DOHH2 (cell line): ENCODE results near the gene FIGNL2.

Experiments used
- H3F3A ChIP-seq: fragments of 200-600 bp; sonication (generic), shearing (Covaris generic); 2 replicates; pipeline ENCODE4 v1.6.0; 2016; ENCODE audit warnings: antibody characterized with exemption, mild to moderate bottlenecking; ENCODE audit not compliant: control insufficient read depth, insufficient read depth
- H3K27ac ChIP-seq: fragments of 200-600 bp; sonication (generic); 2 replicates; pipeline ENCODE4 v1.5.1; 2014; ENCODE audit warnings: low read depth, mild to moderate bottlenecking, low read length, moderate library complexity
- H3K27me3 ChIP-seq: fragments of 200-600 bp; sonication (generic); 2 replicates; pipeline ENCODE4 v1.6.1; 2014; ENCODE audit warnings: mild to moderate bottlenecking, low read length, mixed read lengths; ENCODE audit not compliant: control insufficient read depth
- H3K36me3 ChIP-seq: fragments of 200-600 bp; sonication (generic); 2 replicates; pipeline ENCODE4 v1.6.1; 2014; ENCODE audit warnings: mild to moderate bottlenecking, low read length, moderate library complexity, mixed read lengths; ENCODE audit not compliant: control insufficient read depth
- H3K4me1 ChIP-seq: fragments of 200-600 bp; sonication (generic); 2 replicates; pipeline ENCODE4 v1.6.1; 2014; ENCODE audit warnings: mild to moderate bottlenecking, low read length, mixed read lengths; ENCODE audit not compliant: control insufficient read depth
- H3K4me2 ChIP-seq: fragments of 200-600 bp; sonication (generic); 2 replicates; pipeline ENCODE4 v1.6.0; 2014; ENCODE audit warnings: mild to moderate bottlenecking, low read length, moderate library complexity
- H3K4me3 ChIP-seq: fragments of 200-600 bp; sonication (generic); 2 replicates; pipeline ENCODE4 v1.5.1; 2014; ENCODE audit warnings: mild to moderate bottlenecking, low read length, mixed read lengths
- H3K79me2 ChIP-seq: fragments of 200-600 bp; sonication (generic); 2 replicates; pipeline ENCODE4 v1.6.1; 2014; ENCODE audit warnings: mild to moderate bottlenecking, low read length, mixed read lengths; ENCODE audit not compliant: control insufficient read depth
- H3K9me2 ChIP-seq: fragments of 200-600 bp; sonication (generic); replicated peaks from 2 replicates; pipeline ENCODE4 v1.6.1; 2014; ENCODE audit warnings: mild to moderate bottlenecking, low read length, mixed read lengths; ENCODE audit not compliant: control insufficient read depth
- H3K9me3 ChIP-seq: fragments of 200-600 bp; sonication (generic); 2 replicates; pipeline ENCODE4 v1.6.1; 2014; ENCODE audit warnings: antibody characterized with exemption, low read length, mixed read lengths; ENCODE audit not compliant: control insufficient read depth, insufficient read depth
- H4K20me1 ChIP-seq: fragments of 200-600 bp; sonication (generic); 2 replicates; pipeline ENCODE4 v1.6.0; 2014; ENCODE audit warnings: low read depth, mild to moderate bottlenecking, antibody characterized with exemption, low read length, moderate library complexity; ENCODE audit not compliant: control insufficient read depth, insufficient read depth
- CTCF ChIP-seq: fragments of 200-600 bp; sonication (generic); IDR thresholded peaks from one replicate; pipeline ENCODE4 v1.5.1; 2014; ENCODE audit warnings: antibody characterized with exemption, mild to moderate bottlenecking, low read depth, low read length; ENCODE audit not compliant: poor library complexity, severe bottlenecking
- EZH2phosphoT487 ChIP-seq: fragments of 200-600 bp; sonication (generic); IDR thresholded peaks from 2 replicates; pipeline ENCODE4 v1.6.1; 2017; ENCODE audit warnings: borderline replicate concordance, mild to moderate bottlenecking, antibody characterized with exemption, low read length, moderate library complexity, mixed read lengths

Gene FIGNL2

GRCh38 chr12:51873251-51873994, 24.9 kb upstream of the FIGNL2 start:
- Histone ChIP-seq H4K20me1 (no peaks in the 10 kb centered on the region), H3K27me3 (peaks cover 7% of the 10 kb centered on the region), H3K79me2 (no peaks in the 10 kb centered on the region), H3K4me1 (no peaks in the 10 kb centered on the region), H3K36me3 (no peaks in the 10 kb centered on the region), H3F3A (no peaks in the 10 kb centered on the region), H3K9me3 (no peaks in the 10 kb centered on the region), H3K4me3 (no peak overlapping the region), H3K27ac (no peak overlapping the region), H3K9me2 (no peaks in the 10 kb centered on the region), H3K4me2 (no peak overlapping the region)
- no peak for TF ChIP-seq EZH2phosphoT487
- no peak for TF ChIP-seq CTCF

- Histone ChIP-seq H3K9me2 (no peaks in the 10 kb centered on the region), H3K79me2 (no peaks in the 10 kb centered on the region), H3K27ac (no peak overlapping the region), H3K4me2 (no peak overlapping the region), H3K4me1 (no peaks in the 10 kb centered on the region), H3K27me3 (peaks cover 7% of the 10 kb centered on the region), H3K36me3 (no peaks in the 10 kb centered on the region), H4K20me1 (no peaks in the 10 kb centered on the region), H3K4me3 (no peak overlapping the region), H3K9me3 (no peaks in the 10 kb centered on the region), H3F3A (no peaks in the 10 kb centered on the region)
- no peak for TF ChIP-seq CTCF
- TF ChIP-seq EZH2phosphoT487 = no peak
Observed at GRCh38 chr12:51872689-51872981, 24.1 kb upstream of the FIGNL2 start.

GRCh38 chr12:51871918-51872688, 23.6 kb upstream of the FIGNL2 start:
- H3K27ac ChIP-seq = no peak overlapping the region

More at GRCh38 chr12:51871918-51872688, 23.6 kb upstream of the FIGNL2 start:
- H4K20me1 ChIP-seq = no peaks in the 10 kb centered on the region
- no peak for TF ChIP-seq CTCF
- TF ChIP-seq EZH2phosphoT487 = no peak
- H3K79me2 ChIP-seq = no peaks in the 10 kb centered on the region
- no peaks in the 10 kb centered on the region for H3K9me2 ChIP-seq
- H3K36me3 ChIP-seq = no peaks in the 10 kb centered on the region
- H3K9me3 ChIP-seq = no peaks in the 10 kb centered on the region
- H3K4me1 ChIP-seq = no peaks in the 10 kb centered on the region
- peaks cover 7% of the 10 kb centered on the region for H3K27me3 ChIP-seq
- no peak overlapping the region for H3K4me3 ChIP-seq
- no peaks in the 10 kb centered on the region for H3F3A ChIP-seq
- no peak overlapping the region for H3K4me2 ChIP-seq
